GM23338 (cell line): ENCODE results near the gene CHN2. TPM values are rescaled to one million over a fixed set of nuclear protein-coding genes. Genes with fewer than 3 reads are reported as not detected.

Experiments used
- ATAC-seq: fragments of 200-7000 bp; cut with Tn5 transposase; 3 replicates; pipeline ENCODE4 v1.9.1; 2020
- DNase-seq: peaks from one replicate; pipeline ENCODE4 v3.0.0-alpha.2; 2015; ENCODE audit warnings: low spot score
- H2AFZ ChIP-seq: fragments of 200-600 bp; sonication (generic); 2 replicates; pipeline ENCODE4 v1.8.0; 2016; ENCODE audit warnings: antibody characterized with exemption, mild to moderate bottlenecking, moderate library complexity
- H3F3A ChIP-seq: fragments of 200-600 bp; sonication (generic); replicated peaks from 2 replicates; pipeline ENCODE4 v1.8.0; 2017; ENCODE audit warnings: antibody characterized with exemption, mixed run types, low read depth
- H3K27ac ChIP-seq: fragments of 200-600 bp; sonication (generic); 2 replicates; pipeline ENCODE4 v1.6.1; 2016; ENCODE audit warnings: low read depth
- H3K27me3 ChIP-seq: fragments of 200-600 bp; sonication (generic); 2 replicates; pipeline ENCODE4 v1.8.0; 2016; ENCODE audit warnings: mild to moderate bottlenecking, mixed run types, moderate library complexity; ENCODE audit not compliant: insufficient read depth
- H3K36me3 ChIP-seq: fragments of 200-600 bp; sonication (generic); 2 replicates; pipeline ENCODE4 v1.8.0; 2016; ENCODE audit warnings: mild to moderate bottlenecking; ENCODE audit not compliant: insufficient read depth
- H3K4me1 ChIP-seq: fragments of 200-600 bp; sonication (generic); 2 replicates; pipeline ENCODE4 v1.8.0; 2016; ENCODE audit warnings: mild to moderate bottlenecking, moderate library complexity; ENCODE audit not compliant: insufficient read depth
- H3K4me2 ChIP-seq: fragments of 200-600 bp; sonication (generic); 2 replicates; pipeline ENCODE4 v1.7.1; 2017; ENCODE audit warnings: mixed run types
- H3K4me3 ChIP-seq: fragments of 200-600 bp; sonication (generic); 2 replicates; pipeline ENCODE4 v1.6.1; 2016; ENCODE audit warnings: mixed run types
- H3K79me2 ChIP-seq: fragments of 200-600 bp; sonication (generic); replicated peaks from 2 replicates; pipeline ENCODE4 v1.8.0; 2017; ENCODE audit warnings: mild to moderate bottlenecking; ENCODE audit not compliant: insufficient read depth
- H3K9me2 ChIP-seq: fragments of 200-600 bp; sonication (generic); 2 replicates; pipeline ENCODE4 v1.8.0; 2017; ENCODE audit not compliant: insufficient read depth
- H4K20me1 ChIP-seq: fragments of 200-600 bp; sonication (generic); replicated peaks from 2 replicates; pipeline ENCODE4 v1.8.0; 2017; ENCODE audit warnings: mild to moderate bottlenecking; ENCODE audit not compliant: insufficient read depth
- H3K27ac Mint-ChIP-seq: 2 replicates; pipeline ENCODE4 v1.8.0; 2020; ENCODE audit warnings: inconsistent platforms, mild to moderate bottlenecking, moderate library complexity, mixed read lengths
- H3K27me3 Mint-ChIP-seq: 3 replicates; pipeline ENCODE4 v1.8.0; 2022; ENCODE audit warnings: low read depth, mild to moderate bottlenecking, moderate library complexity, mixed read lengths, inconsistent platforms; ENCODE audit not compliant: insufficient read depth, poor library complexity
- H3K36me3 Mint-ChIP-seq: 3 replicates; pipeline ENCODE4 v1.8.0; 2021; ENCODE audit warnings: low read depth, mild to moderate bottlenecking, inconsistent platforms, moderate library complexity, mixed read lengths
- H3K4me1 Mint-ChIP-seq: 3 replicates; pipeline ENCODE4 v1.8.0; 2020; ENCODE audit warnings: mild to moderate bottlenecking, inconsistent platforms, mixed read lengths
- H3K4me3 Mint-ChIP-seq: 3 replicates; pipeline ENCODE4 v1.8.0; 2021; ENCODE audit warnings: moderate library complexity, mild to moderate bottlenecking, inconsistent platforms, mixed read lengths
- H3K9me3 Mint-ChIP-seq: 3 replicates; pipeline ENCODE4 v1.8.0; 2020; ENCODE audit warnings: moderate library complexity, mild to moderate bottlenecking, inconsistent platforms, mixed read lengths
- CREB1 ChIP-seq: fragments of 250-450 bp; sonication (Bioruptor Pico); IDR thresholded peaks from 2 replicates; pipeline ENCODE4 v1.5.0; 2020; ENCODE audit warnings: low read depth, mild to moderate bottlenecking, moderate library complexity
- CTCF ChIP-seq, 2 experiments: fragments of 200-600 bp in 1 of 2; sonication (generic) in 1 of 2; conservative IDR thresholded peaks; 2 replicates each; pipeline versions ENCODE4 v1.5.1 to v1.6.1; 2016 to 2017; ENCODE audit warnings: antibody characterized with exemption in 2 of 2, low read depth in 2 of 2, mild to moderate bottlenecking in 2 of 2, moderate library complexity in 1 of 2
- ETS1 ChIP-seq: IDR thresholded peaks from 2 replicates; pipeline ENCODE4 v1.6.1; 2016; ENCODE audit warnings: antibody characterized with exemption
- EZH2 ChIP-seq: fragments of 200-600 bp; sonication (generic); IDR thresholded peaks from one replicate; pipeline ENCODE4 v1.8.0; 2017; ENCODE audit warnings: antibody characterized with exemption, mild to moderate bottlenecking, low read depth; ENCODE audit not compliant: unreplicated experiment
- JUNB ChIP-seq: IDR thresholded peaks from one replicate; pipeline ENCODE4 v1.6.1; 2016; ENCODE audit warnings: antibody characterized with exemption; ENCODE audit not compliant: unreplicated experiment
- NANOG ChIP-seq: IDR thresholded peaks from 2 replicates; pipeline ENCODE4 v1.6.1; 2016; ENCODE audit warnings: antibody characterized with exemption, borderline replicate concordance
- STAT1 ChIP-seq: IDR thresholded peaks from one replicate; pipeline ENCODE4 v1.6.1; 2016; ENCODE audit warnings: antibody characterized with exemption; ENCODE audit not compliant: unreplicated experiment
- ZNF114 ChIP-seq: fragments of 250-450 bp; sonication (Bioruptor Pico); IDR thresholded peaks from 2 replicates; pipeline ENCODE4 v1.5.0; 2020; ENCODE audit warnings: mild to moderate bottlenecking, moderate library complexity
- ZNF462 ChIP-seq: fragments of 250-450 bp; sonication (Bioruptor Pico); IDR thresholded peaks from 2 replicates; pipeline ENCODE4 v1.5.0; 2020; ENCODE audit warnings: mild to moderate bottlenecking, moderate library complexity
- polyA plus RNA-seq: library from polyadenylated mRNA; unstranded; fragments of >200 nt; fragmentation: Nextera tagmentation; extraction: Ambion mirVana; gene quantifications from 2 replicates; pipeline ENCODE4 v1.2.1, GENCODE V29; 2016
- total RNA-seq: library from RNA; depleted of rRNA; stranded (reverse); fragments of >200 nt; shearing (Covaris generic); gene quantifications from 2 replicates; pipeline ENCODE4 v1.2.3, GENCODE V29; 2014

The CHN2 gene
- total and polyA plus RNA-seq, 2 experiments from 2014 or later: 6.1 to 7.5 TPM

- Histone ChIP-seq H3K4me2 (no peak overlapping the region), H3K27me3 (no peaks in the 10 kb centered on the region), H3K27ac (no peak overlapping the region), H3K4me1 (no peaks in the 10 kb centered on the region), H2AFZ (no peak overlapping the region), H3K9me2 (no peaks in the 10 kb centered on the region), H3F3A (no peaks in the 10 kb centered on the region), H3K4me3 (no peak overlapping the region), H3K36me3 (no peaks in the 10 kb centered on the region), H3K79me2 (no peaks in the 10 kb centered on the region), H4K20me1 (no peaks in the 10 kb centered on the region)
- Mint-ChIP-seq H3K9me3 (no peaks in the 10 kb centered on the region), H3K36me3 (no peaks in the 10 kb centered on the region), H3K27ac (no peak overlapping the region), H3K4me3 (no peak overlapping the region), H3K27me3 (no peaks in the 10 kb centered on the region), H3K4me1 (0 out of 3 replicates have a peak, but pooled peaks cover 4% of the 10 kb centered on the region)
- ATAC-seq: no peak
- DNase-seq: no peak
- no peak for TF ChIP-seq CREB1 (CRISPR knock-in tag)
- no peak for TF ChIP-seq ZNF114 (CRISPR knock-in tag)
- TF ChIP-seq NANOG: no peak
- TF ChIP-seq EZH2: no peak
- TF ChIP-seq ETS1: no peak
- no peak for TF ChIP-seq STAT1
- no peak for TF ChIP-seq CTCF (conservative IDR thresholded peaks at IDR 0.05; ENCODE audit: low read depth in 2 of 2)
- no peak for TF ChIP-seq ZNF462 (CRISPR knock-in tag)
- TF ChIP-seq JUNB: no peak
These were observed 154.8 kb downstream of the CHN2 start for GRCh38 chr7:29349362-29349761.
